ENCODE data around the gene ICE2. TPM values are rescaled to one million over a fixed set of nuclear protein-coding genes. Genes with fewer than 3 reads are reported as not detected.
A peak's percentile ranks its signal among the peaks of the same experiment; 100 is the strongest.

ICE2 gene
- total RNA-seq, 1 donor from 2014 or later, result 25.0 TPM

- Histone ChIP-seq H3K27me3 (no peaks in the 10 kb centered on the region), H3K4me1 (peaks cover 52% of the 10 kb centered on the region), H3K27ac (peak within 1 kb of the TSS; percentile 97), H3K36me3 (peaks cover 0 to 6% of the 10 kb centered on the region in 2 donors), H3K4me3 (peak within 1 kb of the TSS; percentile 98 to 99), H3K9me3 (no peaks in the 10 kb centered on the region)
- TF ChIP-seq POLR2A (IDR thresholded peaks at IDR 0.05), result peak in 1 of 2 donors; percentile 93
- TF ChIP-seq CTCF (IDR thresholded peaks at IDR 0.05), result no peak
- peak in 1 of 2 donors; percentile 96 for TF ChIP-seq POLR2AphosphoS5 (IDR thresholded peaks at IDR 0.05; ENCODE audit: insufficient read depth in 1 of 2, low read depth in 1 of 2)
- peak in 1 of 2 donors; percentile 93 for DNase-seq (ENCODE audit: extremely low spot score in 2 of 2)
- intact Hi-C loops (cut with DNase I), result no loop called here
Observed at GRCh38 chr15:60397772-60398445, 81.0 kb downstream of the ICE2 start, which contains the start of gene ANXA2. TSS of gene ANXA2 (minus strand) at chr15:60397986. CDS start at chr15:60386075, 11,911 bp downstream.

- Histone ChIP-seq H3K4me1 (peaks cover 60% of the 10 kb centered on the region), H3K4me3 (peak overlapping the region; percentile 98 to 99), H3K9me3 (no peaks in the 10 kb centered on the region), H3K27me3 (no peaks in the 10 kb centered on the region), H3K27ac (peak overlapping the region; percentile 97), H3K36me3 (peaks cover 0 to 6% of the 10 kb centered on the region in 2 donors)
- intact Hi-C loops (cut with DNase I), result no loop called here
- TF ChIP-seq CTCF (IDR thresholded peaks at IDR 0.05) (no peak), POLR2A (IDR thresholded peaks at IDR 0.05) (peak in 1 of 2 donors; percentile 26), POLR2AphosphoS5 (IDR thresholded peaks at IDR 0.05; ENCODE audit: insufficient read depth in 1 of 2, low read depth in 1 of 2) (peak in 1 of 2 donors; percentile 63)
- DNase-seq (ENCODE audit: extremely low spot score in 2 of 2), result peak in 1 of 2 donors; percentile 93
Observed at GRCh38 chr15:60396958-60397771, 81.8 kb downstream of the ICE2 start.

GRCh38 chr15:60396560-60396957 lies 82.4 kb downstream of the ICE2 start:
- Histone ChIP-seq H3K4me3 (peak overlapping the region; percentile 98 to 99), H3K9me3 (no peaks in the 10 kb centered on the region), H3K27me3 (no peaks in the 10 kb centered on the region), H3K4me1 (peaks cover 66% of the 10 kb centered on the region), H3K27ac (peak overlapping the region; percentile 97), H3K36me3 (peaks cover 0 to 6% of the 10 kb centered on the region in 2 donors)
- TF ChIP-seq POLR2A (IDR thresholded peaks at IDR 0.05) (no peak), CTCF (IDR thresholded peaks at IDR 0.05) (no peak), POLR2AphosphoS5 (IDR thresholded peaks at IDR 0.05; ENCODE audit: insufficient read depth in 1 of 2, low read depth in 1 of 2) (no peak)
- no peak for DNase-seq (ENCODE audit: extremely low spot score in 2 of 2)
- intact Hi-C loops (cut with DNase I), result no loop called here

- Histone ChIP-seq H3K27me3 (no peaks in the 10 kb centered on the region), H3K9me3 (no peaks in the 10 kb centered on the region), H3K36me3 (peaks cover 0 to 6% of the 10 kb centered on the region in 2 donors), H3K4me3 (peak overlapping the region; percentile 98 to 99), H3K27ac (peak overlapping the region; percentile 97), H3K4me1 (peaks cover 70% of the 10 kb centered on the region)
- DNase-seq (ENCODE audit: extremely low spot score in 2 of 2), result no peak
- TF ChIP-seq CTCF (IDR thresholded peaks at IDR 0.05), result no peak
- no peak for TF ChIP-seq POLR2AphosphoS5 (IDR thresholded peaks at IDR 0.05; ENCODE audit: insufficient read depth in 1 of 2, low read depth in 1 of 2)
- no peak for TF ChIP-seq POLR2A (IDR thresholded peaks at IDR 0.05)
- intact Hi-C loops (cut with DNase I), result no loop called here
Observed at GRCh38 chr15:60396100-60396499, 82.8 kb downstream of the ICE2 start.
